Measurements from ENCODE around the gene RBM43.

The RBM43 gene

GRCh38 chr2:151206446-151206968, 55.2 kb downstream of the RBM43 start:
- no peak for DNase-seq

- no peak for DNase-seq
Measured at GRCh38 chr2:151205571-151205970, 56.1 kb downstream of the RBM43 start.

GRCh38 chr2:151204756-151205155, 56.9 kb downstream of the RBM43 start:
- no peak for DNase-seq

- no peak for DNase-seq
Measured at GRCh38 chr2:151200844-151201243, 60.8 kb downstream of the RBM43 start.

GRCh38 chr2:151200277-151200676, 61.4 kb downstream of the RBM43 start:
- no peak for DNase-seq

GRCh38 chr2:151198645-151199044, 63.0 kb downstream of the RBM43 start:
- DNase-seq = no peak

Data from 8988T (cell line).